ENCODE measurements around the gene RNU6-1. TPM values are rescaled to one million over a fixed set of nuclear protein-coding genes. Genes with fewer than 3 reads are reported as not detected.

Gene RNU6-1
- total RNA-seq, 2 donors from 2014 or later: not detected

DNA sequence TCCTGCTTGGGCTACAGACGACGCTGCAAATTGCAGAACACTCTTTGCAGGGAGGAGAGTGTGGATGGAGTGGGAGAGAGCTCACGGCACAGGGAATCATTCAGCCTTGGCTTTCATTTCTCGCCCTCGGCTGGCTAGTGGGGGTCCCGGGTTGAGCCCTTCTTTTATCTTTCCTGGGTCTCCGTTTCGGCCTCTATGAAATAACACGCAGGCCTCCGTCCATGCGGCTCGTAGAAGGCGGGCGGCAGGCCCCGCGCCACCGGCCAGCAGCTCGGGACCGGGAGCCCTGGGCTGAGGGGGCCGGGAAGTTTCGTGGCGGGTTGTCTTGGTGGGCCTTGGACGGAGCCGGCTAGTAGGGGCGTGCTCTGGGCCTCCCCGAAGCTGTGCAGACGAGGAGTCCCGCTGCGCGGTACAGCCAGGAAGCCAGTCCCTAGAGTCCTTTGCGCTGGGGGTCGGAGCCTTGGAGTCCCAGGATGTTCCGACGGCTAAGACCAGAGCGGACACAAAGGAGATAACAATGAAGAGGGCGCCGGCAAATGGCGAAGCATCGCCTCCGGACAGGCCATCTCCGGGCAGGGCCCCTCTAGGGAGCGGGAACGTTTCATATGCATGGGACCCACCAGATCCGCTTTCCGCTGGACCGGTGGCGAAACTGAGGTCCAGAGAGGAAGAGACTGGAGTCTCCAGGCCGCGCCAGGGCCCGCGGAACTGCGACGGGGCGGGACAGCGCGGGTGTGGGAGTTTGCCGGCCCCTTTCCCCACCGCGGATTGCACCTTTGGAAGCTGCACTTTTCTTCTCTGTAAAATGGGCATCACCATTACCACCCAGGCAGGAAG, 4.3 kb downstream of the RNU6-1 start:
- Mint-ChIP-seq H3K27ac (no peak overlapping the region), H3K4me1 (peaks cover 43% of the 10 kb centered on the region), H3K27me3 (peaks cover 56% of the 10 kb centered on the region), H3K4me3 (peak overlapping the region; percentile 92), H3K36me3 (ENCODE audit: low read depth) (peaks cover 9% of the 10 kb centered on the region)
- DNase-seq (no peak), ATAC-seq (no peak)
- H3K9me3 ChIP-seq (ENCODE audit: control insufficient read depth, low read length, poor library complexity, severe bottlenecking): no peaks in the 10 kb centered on the region

DNA sequence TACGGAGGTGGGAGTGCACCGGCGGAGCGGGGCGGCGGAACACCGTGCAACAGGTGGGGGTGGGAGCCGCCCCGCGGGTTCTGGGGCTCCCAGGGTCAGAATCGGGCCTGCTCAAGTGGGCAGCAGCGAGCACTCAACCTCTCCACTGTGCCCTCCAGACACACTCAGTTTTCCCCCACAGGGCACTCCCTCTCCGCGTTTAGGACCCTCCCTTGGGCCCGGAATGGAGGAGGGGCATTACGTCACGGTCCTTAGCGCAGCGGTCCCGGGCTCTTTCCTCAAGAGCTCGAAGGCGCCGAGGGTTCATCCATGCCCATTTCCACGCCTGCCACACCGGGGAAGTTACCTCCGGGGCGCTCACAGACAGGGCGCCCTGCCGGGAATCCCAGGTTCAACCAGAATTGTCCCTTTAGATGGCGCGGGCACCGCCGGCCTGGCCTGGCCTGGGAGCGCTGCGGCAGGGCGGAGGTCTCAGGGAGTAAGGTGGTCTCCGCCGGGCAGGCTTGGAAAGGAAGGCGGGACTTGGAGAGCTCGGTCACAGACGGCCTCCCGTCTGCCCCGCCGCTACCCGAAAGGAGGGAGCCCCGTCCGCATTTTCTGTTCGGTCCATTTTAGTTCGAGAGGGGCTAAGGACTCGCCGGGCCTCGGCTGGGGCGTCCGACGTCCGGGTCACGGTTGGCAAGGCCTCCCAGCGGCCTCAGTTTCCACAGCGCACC, 5.1 kb downstream of the RNU6-1 start:
- Mint-ChIP-seq H3K4me3 (peak overlapping the region; percentile 92), H3K36me3 (ENCODE audit: low read depth) (peaks cover 5% of the 10 kb centered on the region), H3K4me1 (peaks cover 43% of the 10 kb centered on the region), H3K27me3 (peaks cover 61% of the 10 kb centered on the region), H3K27ac (no peak overlapping the region)
- DNase-seq (no peak), ATAC-seq (peak; percentile 18)
- H3K9me3 ChIP-seq (ENCODE audit: control insufficient read depth, low read length, poor library complexity, severe bottlenecking): no peaks in the 10 kb centered on the region

DNA sequence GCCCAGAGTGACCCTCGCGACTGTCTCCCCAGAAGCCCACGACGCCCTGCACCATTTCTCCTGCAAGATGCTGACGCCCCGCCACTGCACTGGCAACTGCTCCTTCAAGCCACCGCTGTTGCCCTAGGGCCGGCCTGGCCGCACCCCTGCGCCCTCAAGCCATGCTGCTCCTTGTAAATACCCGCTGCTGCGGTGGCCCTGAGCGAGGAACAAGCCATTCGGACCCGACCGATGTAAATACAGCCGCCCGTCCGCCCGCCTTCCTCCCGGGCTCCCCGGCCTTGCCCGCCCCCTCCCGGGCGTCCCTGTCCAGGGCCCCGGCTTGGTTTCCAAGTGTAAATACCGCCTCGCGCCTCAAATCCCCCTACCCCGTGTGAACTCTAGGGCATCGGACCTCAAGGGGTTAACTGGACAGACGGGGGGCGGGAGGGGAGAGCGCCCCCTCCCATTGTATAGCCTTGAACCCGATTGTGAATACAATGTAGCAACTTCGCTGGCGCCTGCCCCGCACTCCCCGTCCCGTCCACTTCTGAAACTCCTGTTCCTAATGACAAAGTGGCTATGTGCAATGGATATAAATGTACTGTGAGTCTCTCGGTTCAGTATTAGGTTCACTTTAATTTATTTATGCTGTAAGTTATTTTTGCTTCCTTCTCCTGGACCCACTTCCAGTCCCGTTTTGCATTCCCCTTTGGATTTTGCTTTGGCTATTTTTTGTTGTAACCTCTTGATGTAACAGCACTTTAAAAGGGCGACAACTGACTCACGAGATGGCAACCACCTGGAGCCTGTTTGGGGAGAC, 5.9 kb downstream of the RNU6-1 start:
- peaks cover 66% of the 10 kb centered on the region for H3K27me3 Mint-ChIP-seq
- H3K36me3 Mint-ChIP-seq (ENCODE audit: low read depth): peaks cover 5% of the 10 kb centered on the region
- peak overlapping the region; percentile 92 for H3K4me3 Mint-ChIP-seq
- H3K9me3 ChIP-seq (ENCODE audit: control insufficient read depth, low read length, poor library complexity, severe bottlenecking): no peaks in the 10 kb centered on the region
- peak; percentile 44 for ATAC-seq
- H3K4me1 Mint-ChIP-seq: peaks cover 41% of the 10 kb centered on the region
- DNase-seq: no peak
- peak overlapping the region; percentile 39 for H3K27ac Mint-ChIP-seq

DNA sequence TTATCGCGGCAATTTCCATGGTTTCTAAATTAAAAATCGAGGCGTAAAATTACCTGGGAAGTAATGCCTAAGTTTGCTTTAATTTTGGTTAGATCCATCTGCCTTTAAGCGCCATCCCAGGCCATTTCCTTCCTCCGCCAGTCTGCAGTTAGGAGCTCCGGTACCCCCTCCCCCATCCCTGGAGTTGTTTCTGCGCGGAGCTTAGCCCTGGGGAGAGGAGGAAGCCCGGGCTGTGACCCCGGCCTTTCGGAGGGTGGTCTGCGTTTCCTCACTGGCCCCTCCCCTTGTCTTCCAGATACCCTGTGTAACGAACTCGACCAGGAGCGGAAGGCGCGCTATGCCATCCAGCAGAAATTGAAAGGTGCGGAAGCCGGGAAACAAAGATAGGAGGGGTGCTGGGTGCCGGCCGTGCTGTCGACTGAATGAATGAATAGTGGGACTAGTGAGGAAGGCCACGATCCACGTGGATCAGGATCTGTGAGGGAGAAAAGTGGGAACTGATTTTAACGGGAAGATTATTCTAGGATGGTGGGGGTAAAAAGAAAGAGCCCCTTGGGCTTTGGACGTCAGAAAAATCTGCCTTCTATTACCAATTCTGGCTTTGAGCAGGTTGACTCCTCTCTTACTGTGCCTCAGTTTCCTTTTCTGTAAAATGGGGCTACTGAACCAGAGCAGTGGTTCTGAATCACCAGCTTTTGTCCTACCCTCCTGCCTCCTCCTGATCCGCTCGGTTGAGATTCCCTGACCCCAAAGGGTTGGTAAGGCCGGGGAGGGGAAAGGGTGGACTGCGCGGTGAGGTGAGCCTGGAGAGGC, 6.7 kb downstream of the RNU6-1 start:
- Mint-ChIP-seq H3K36me3 (ENCODE audit: low read depth) (peaks cover 5% of the 10 kb centered on the region), H3K27ac (peak overlapping the region; percentile 45), H3K27me3 (peaks cover 73% of the 10 kb centered on the region), H3K4me1 (peaks cover 46% of the 10 kb centered on the region), H3K4me3 (peak overlapping the region; percentile 92)
- H3K9me3 ChIP-seq (ENCODE audit: control insufficient read depth, low read length, poor library complexity, severe bottlenecking): no peaks in the 10 kb centered on the region
- no peak for DNase-seq
- ATAC-seq: no peak

DNA sequence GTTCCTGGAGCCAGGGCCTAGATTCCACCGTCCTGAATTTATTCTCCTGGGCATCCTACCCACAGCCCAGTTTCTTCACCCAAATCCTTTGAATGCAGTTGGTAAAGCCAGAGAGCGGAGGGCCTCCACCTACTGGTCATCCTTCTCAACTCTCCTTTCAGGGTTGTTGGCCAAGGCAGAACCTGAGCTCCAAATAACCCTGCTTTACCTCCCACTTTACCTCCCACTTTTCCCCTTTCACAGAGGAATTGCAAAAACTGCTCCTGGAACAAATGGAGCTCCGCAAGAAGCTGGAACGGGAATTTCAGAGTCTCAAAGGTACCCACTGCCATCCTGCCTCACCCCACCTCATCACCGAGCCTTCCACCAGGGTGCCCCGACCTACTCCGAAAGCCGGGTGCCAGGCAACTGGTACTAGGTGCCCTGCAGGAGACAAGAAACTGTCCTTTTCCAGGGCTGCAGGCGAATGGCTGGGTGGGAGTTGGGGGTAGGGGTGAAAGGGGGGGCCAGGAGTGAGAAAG, 7.8 kb downstream of the RNU6-1 start:
- H3K9me3 ChIP-seq (ENCODE audit: control insufficient read depth, low read length, poor library complexity, severe bottlenecking): no peaks in the 10 kb centered on the region
- DNase-seq (no peak), ATAC-seq (no peak)
- H3K27me3 Mint-ChIP-seq: peaks cover 75% of the 10 kb centered on the region
- H3K36me3 Mint-ChIP-seq (ENCODE audit: low read depth): peaks cover 5% of the 10 kb centered on the region
- H3K27ac Mint-ChIP-seq: no peak overlapping the region
- H3K4me1 Mint-ChIP-seq: peaks cover 46% of the 10 kb centered on the region
- no peak overlapping the region for H3K4me3 Mint-ChIP-seq

DNA sequence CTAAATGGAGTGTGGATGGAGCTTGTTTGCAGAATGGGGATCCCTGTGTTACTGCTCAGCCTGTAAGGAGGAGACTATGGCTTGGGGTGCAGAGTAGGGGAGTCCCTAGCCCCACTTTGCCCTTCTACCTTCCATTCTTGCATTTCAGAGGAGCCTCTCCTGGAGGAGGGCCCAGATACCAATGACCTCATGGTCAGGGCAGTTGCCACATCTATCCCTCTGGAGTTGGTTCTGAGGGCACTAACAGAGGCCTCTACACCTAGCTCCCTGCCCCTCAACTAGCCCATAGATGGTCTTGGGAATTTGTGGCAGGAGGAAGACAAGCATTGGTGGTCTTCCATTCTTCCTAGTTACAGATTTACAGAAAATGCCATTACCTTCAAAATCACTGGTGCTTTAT, 8.5 kb downstream of the RNU6-1 start:
- DNase-seq: no peak
- Mint-ChIP-seq H3K36me3 (ENCODE audit: low read depth) (peaks cover 5% of the 10 kb centered on the region), H3K27me3 (peaks cover 72% of the 10 kb centered on the region), H3K4me1 (peaks cover 45% of the 10 kb centered on the region), H3K4me3 (no peak overlapping the region), H3K27ac (no peak overlapping the region)
- no peak for ATAC-seq
- no peaks in the 10 kb centered on the region for H3K9me3 ChIP-seq (ENCODE audit: control insufficient read depth, low read length, poor library complexity, severe bottlenecking)

DNA sequence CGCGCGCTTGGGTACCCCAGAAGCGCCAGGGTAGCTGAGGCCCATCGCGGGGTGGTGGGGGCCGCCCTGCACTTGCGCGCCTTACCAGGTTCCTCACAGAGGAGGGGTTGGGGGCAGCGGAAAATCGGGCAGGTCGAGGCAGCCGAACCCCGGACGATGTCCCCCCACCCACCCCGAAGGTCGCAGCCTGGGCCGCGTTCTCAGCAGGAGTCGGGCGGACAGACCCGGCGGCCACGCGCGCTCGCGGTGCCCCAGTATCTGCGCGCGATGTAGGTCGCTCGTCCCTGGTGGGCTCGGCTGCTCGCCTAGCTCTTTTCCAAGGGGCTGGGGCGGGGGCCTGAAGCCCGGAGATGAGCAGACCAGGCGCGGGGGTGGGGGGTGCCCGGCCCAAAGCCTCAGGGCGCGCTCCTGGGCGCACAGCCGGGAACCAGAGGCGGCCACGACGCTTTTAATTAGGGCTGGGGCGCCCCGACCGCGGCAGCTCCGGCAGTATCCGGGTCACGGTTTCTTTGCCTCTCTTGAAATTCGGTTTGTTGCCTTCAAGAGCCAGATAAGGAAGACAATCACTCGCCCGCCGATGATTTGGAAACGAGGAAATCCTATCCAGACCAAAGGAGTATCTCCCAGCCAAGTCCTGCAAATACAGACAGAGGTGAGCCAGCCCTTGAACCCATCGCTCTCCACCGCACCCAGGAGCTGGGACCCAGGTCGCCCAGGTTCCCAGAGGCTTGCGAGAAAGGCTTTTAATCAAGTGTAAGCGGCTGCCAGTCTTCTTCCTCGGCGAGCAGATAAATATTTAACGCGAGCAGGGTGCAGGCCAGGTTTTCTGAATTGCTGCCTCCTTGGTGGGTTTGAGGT, 10.0 kb downstream of the RNU6-1 start:
- Mint-ChIP-seq H3K36me3 (ENCODE audit: low read depth) (peaks cover 5% of the 10 kb centered on the region), H3K4me3 (peak overlapping the region; percentile 19), H3K4me1 (peaks cover 43% of the 10 kb centered on the region), H3K27ac (no peak overlapping the region), H3K27me3 (peaks cover 71% of the 10 kb centered on the region)
- no peak for ATAC-seq
- no peak for DNase-seq
- no peaks in the 10 kb centered on the region for H3K9me3 ChIP-seq (ENCODE audit: control insufficient read depth, low read length, poor library complexity, severe bottlenecking)

DNA sequence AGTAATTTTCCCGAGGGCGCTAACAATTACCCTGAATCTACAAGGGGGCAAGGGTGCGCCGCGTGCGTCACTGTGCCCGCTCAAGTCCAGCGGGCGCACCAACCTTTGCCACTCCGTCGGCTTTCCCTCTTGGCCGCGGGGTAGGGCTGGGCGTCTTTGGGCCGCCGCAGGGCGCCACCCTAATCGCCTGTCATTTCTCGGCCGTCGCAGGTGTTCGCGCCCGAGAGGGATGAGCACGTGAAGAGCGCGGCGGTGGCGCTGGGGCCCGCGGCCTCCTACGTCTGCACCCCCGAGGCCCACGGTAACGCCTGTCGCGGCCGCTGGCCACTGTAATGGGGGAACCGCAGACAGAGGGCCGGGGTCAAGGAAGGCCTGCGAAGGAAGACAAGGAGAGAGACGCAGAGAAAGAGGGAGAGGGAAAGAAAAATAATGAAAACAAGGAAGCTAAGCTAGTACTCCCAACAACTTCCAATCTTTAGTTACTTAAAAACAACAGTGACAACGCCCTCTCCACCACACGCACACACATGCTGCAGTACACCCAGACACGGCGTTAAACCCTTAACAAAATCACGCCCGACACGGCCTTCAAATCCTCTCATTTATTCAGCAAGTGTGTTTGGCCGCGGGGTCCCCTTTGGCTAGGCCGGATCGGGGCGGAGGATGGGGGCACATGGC, 10.7 kb downstream of the RNU6-1 start:
- H3K36me3 Mint-ChIP-seq (ENCODE audit: low read depth): peaks cover 6% of the 10 kb centered on the region
- peaks cover 71% of the 10 kb centered on the region for H3K27me3 Mint-ChIP-seq
- ATAC-seq: no peak
- no peak for DNase-seq
- H3K9me3 ChIP-seq (ENCODE audit: control insufficient read depth, low read length, poor library complexity, severe bottlenecking): no peaks in the 10 kb centered on the region
- H3K27ac Mint-ChIP-seq: no peak overlapping the region
- peaks cover 42% of the 10 kb centered on the region for H3K4me1 Mint-ChIP-seq
- H3K4me3 Mint-ChIP-seq: peak overlapping the region; percentile 73

DNA sequence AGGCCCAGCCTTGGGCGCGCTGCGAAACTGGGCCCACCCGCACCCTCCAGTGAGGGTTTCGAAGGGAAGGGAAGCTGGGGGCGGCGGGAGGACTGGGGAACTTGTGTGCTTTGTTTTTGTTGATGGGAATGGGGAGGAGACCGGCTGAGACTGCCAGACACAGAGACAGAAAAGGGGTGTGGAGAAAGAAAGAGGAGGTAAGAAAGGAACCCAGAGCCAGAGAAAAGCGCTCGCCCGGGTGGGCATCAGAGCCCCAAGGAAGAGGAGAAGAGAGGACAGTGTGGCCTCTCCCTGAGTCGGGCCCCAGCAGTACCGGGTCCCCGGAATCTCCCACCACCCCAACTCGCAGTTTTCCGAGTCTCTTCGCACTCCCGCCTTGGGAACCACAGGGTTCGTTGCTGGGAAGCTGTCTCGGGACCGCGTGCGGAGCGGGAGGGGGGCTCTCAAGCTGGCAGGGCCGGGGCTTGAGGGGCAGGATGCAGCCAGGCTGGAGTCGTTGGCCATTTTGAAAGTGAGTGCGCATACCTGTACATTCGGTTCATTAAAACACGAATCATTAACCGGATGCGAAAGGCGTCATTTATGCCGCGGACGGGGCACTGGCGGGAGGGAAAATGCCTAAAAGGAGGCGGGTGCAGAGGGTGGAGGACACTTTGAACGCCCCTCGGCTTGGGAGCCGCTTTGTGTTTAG, 11.4 kb downstream of the RNU6-1 start:
- Mint-ChIP-seq H3K27me3 (peaks cover 71% of the 10 kb centered on the region), H3K4me1 (peaks cover 42% of the 10 kb centered on the region), H3K36me3 (ENCODE audit: low read depth) (peaks cover 11% of the 10 kb centered on the region), H3K27ac (no peak overlapping the region), H3K4me3 (peak overlapping the region; percentile 73)
- ATAC-seq (no peak), DNase-seq (no peak)
- no peaks in the 10 kb centered on the region for H3K9me3 ChIP-seq (ENCODE audit: control insufficient read depth, low read length, poor library complexity, severe bottlenecking)

DNA sequence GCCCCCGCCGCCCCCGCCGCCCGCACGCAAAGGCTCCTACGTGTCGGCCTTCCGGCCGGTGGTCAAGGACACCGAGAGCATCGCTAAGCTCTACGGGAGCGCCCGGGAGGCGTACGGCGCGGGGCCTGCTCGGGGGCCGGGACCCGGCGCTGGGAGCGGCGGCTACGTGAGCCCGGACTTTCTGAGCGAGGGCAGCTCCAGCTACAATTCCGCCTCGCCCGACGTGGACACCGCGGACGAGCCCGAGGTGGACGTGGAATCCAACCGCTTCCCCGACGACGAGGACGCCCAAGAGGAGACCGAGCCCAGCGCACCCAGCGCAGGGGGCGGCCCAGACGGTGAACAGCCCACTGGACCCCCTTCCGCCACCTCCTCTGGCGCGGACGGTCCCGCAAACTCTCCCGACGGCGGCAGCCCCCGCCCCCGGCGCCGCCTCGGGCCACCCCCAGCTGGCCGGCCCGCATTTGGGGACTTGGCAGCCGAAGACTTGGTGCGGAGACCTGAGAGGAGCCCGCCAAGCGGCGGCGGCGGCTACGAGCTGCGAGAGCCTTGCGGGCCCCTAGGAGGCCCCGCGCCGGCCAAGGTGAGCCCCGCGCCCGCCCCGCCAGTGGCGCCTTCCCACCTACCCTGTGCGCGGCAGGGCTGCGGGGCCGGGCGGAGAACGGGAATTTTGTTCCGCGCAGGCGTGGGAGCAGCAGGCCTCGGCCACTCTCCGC, 12.1 kb downstream of the RNU6-1 start:
- Mint-ChIP-seq H3K27me3 (peaks cover 65% of the 10 kb centered on the region), H3K4me3 (peak overlapping the region; percentile 73), H3K36me3 (ENCODE audit: low read depth) (peaks cover 9% of the 10 kb centered on the region), H3K4me1 (peaks cover 36% of the 10 kb centered on the region), H3K27ac (no peak overlapping the region)
- ATAC-seq (no peak), DNase-seq (no peak)
- H3K9me3 ChIP-seq (ENCODE audit: control insufficient read depth, low read length, poor library complexity, severe bottlenecking): no peaks in the 10 kb centered on the region
